A549 (cell line): Measurements from ENCODE around the gene GUK1. TPM values are rescaled to one million over a fixed set of nuclear protein-coding genes. Genes with fewer than 3 reads are reported as not detected.

ENCODE experiments used
- ATAC-seq, 2 experiments: fragments of 200-7000 bp in 1 of 2; fragments of >200 bp in 1 of 2; cut with Nextera tagmentation in 1 of 2; cut with Tn5 transposase in 1 of 2; 3 replicates each; pipeline versions ENCODE4 v1.8.0 to v1.9.1; 2018 to 2020; ENCODE audit warnings: mild to moderate bottlenecking in 1 of 2, moderate library complexity in 1 of 2
- CTCF ChIA-PET: fragments of 300-600 bp; sonication (Branson Sonifier 250); formaldehyde crosslinking; extraction: SDS; loops from one replicate; lab custom pipeline; 2021; ENCODE audit warnings: antibody characterized with exemption, inconsistent platforms; lab: Yijun Ruan, JAX
- POLR2A ChIA-PET: fragments of 350-600 bp; formaldehyde crosslinking; extraction: SDS; loops from one replicate; lab custom pipeline; 2021; ENCODE audit warnings: antibody characterized with exemption, inconsistent platforms; lab: Yijun Ruan, JAX
- DNase-seq, 2 experiments: peaks; one replicate each; pipeline versions ENCODE4 v3.0.0 to v3.0.0-alpha.2; 2011 to 2016; ENCODE audit warnings: low read depth in 1 of 2, low spot score in 1 of 2
- FAIRE-seq: peaks from 2 replicates; lab custom pipeline; 2011; peaks lifted over from hg19 to GRCh38; lab: Jason Lieb, UNC
- H3K27ac ChIP-seq, 2 experiments: fragments of >200 bp; sonication (Bioruptor Twin); formaldehyde crosslinking; 3 replicates each; pipeline ENCODE4 v1.5.1; 2016 to 2017
- H3K4me1 ChIP-seq: fragments of >200 bp; sonication (Bioruptor Twin); formaldehyde crosslinking; 3 replicates; pipeline ENCODE4 v1.6.1; 2016
- H3K4me2 ChIP-seq: fragments of >200 bp; sonication (Bioruptor Twin); formaldehyde crosslinking; 3 replicates; pipeline ENCODE4 v1.6.1; 2016
- H3K4me3 ChIP-seq: fragments of >200 bp; sonication (Bioruptor Twin); formaldehyde crosslinking; 3 replicates; pipeline ENCODE4 v1.5.1; 2016
- H3K9me3 ChIP-seq: fragments of >200 bp; sonication (Bioruptor Twin); formaldehyde crosslinking; 3 replicates; pipeline ENCODE4 v1.6.1; 2016
- CBX8 ChIP-seq: fragments of 200-600 bp; sonication (generic); IDR thresholded peaks from 2 replicates; pipeline ENCODE4 v1.6.1; 2016
- CEBPB ChIP-seq, 2 experiments: fragments of >200 bp in 1 of 2; sonication (Bioruptor Twin) in 1 of 2; formaldehyde crosslinking in 1 of 2; IDR thresholded peaks; 2 replicates each; pipeline ENCODE4 v1.6.1; 2012 to 2016
- CHD4 ChIP-seq: fragments of 200-600 bp; sonication (generic); IDR thresholded peaks from 2 replicates; pipeline ENCODE4 v1.6.1; 2016; ENCODE audit warnings: antibody characterized with exemption, mild to moderate bottlenecking, borderline replicate concordance
- EP300 ChIP-seq, 2 experiments: fragments of >200 bp; sonication (Bioruptor Twin); formaldehyde crosslinking; IDR thresholded peaks; 2 replicates in 1 of 2; 3 replicates in 1 of 2; pipeline ENCODE4 v1.6.1; 2016 to 2017
- FOSB ChIP-seq: fragments of 250-450 bp; sonication (Bioruptor Pico); IDR thresholded peaks from 2 replicates; pipeline ENCODE4 v1.5.0; 2020; ENCODE audit warnings: mild to moderate bottlenecking, moderate library complexity
- FOSL2 ChIP-seq, 2 experiments: fragments of 450-650 bp in 1 of 2; fragments of >200 bp in 1 of 2; sonication (Bioruptor Twin) in 1 of 2; formaldehyde crosslinking; IDR thresholded peaks; 2 replicates each; pipeline versions ENCODE4 v1.5.0 to v1.6.1; 2016 to 2020; ENCODE audit warnings: mild to moderate bottlenecking in 1 of 2, moderate library complexity in 1 of 2
- HDAC2 ChIP-seq: fragments of 200-600 bp; sonication (generic); IDR thresholded peaks from 2 replicates; pipeline ENCODE4 v1.6.1; 2016
- HEYL ChIP-seq: fragments of 250-450 bp; sonication (Bioruptor Pico); IDR thresholded peaks from 2 replicates; pipeline ENCODE4 v1.8.0; 2021; ENCODE audit warnings: mild to moderate bottlenecking, moderate library complexity
- HOXA7 ChIP-seq: fragments of 250-450 bp; sonication (Bioruptor Pico); IDR thresholded peaks from 2 replicates; pipeline ENCODE4 v1.5.0; 2020; ENCODE audit warnings: mild to moderate bottlenecking, moderate library complexity
- HOXB5 ChIP-seq: fragments of 250-450 bp; sonication (Bioruptor Pico); IDR thresholded peaks from 2 replicates; pipeline ENCODE4 v1.5.0; 2020; ENCODE audit warnings: mild to moderate bottlenecking, moderate library complexity
- KDM5A ChIP-seq: fragments of 200-600 bp; sonication (generic); IDR thresholded peaks from 2 replicates; pipeline ENCODE4 v1.6.1; 2016; ENCODE audit warnings: antibody characterized with exemption, mild to moderate bottlenecking
- NFE2L2 ChIP-seq: fragments of 150-350 bp; conservative IDR thresholded peaks from 2 replicates; pipeline ENCODE4 v1.6.1; 2014; ENCODE audit warnings: low read length
- NPAS2 ChIP-seq: fragments of 250-450 bp; sonication (Bioruptor Pico); IDR thresholded peaks from 2 replicates; pipeline ENCODE4 v1.8.0; 2022; ENCODE audit warnings: mild to moderate bottlenecking, moderate library complexity, borderline replicate concordance
- PHF8 ChIP-seq: fragments of 200-600 bp; sonication (generic); IDR thresholded peaks from 2 replicates; pipeline ENCODE4 v1.6.1; 2016; ENCODE audit warnings: low read depth, mild to moderate bottlenecking, antibody characterized with exemption, moderate library complexity, borderline replicate concordance
- POLR2AphosphoS2 ChIP-seq: conservative IDR thresholded peaks from 2 replicates; pipeline ENCODE4 v1.6.1; 2012; ENCODE audit warnings: low read length, improper control_type of control experiment, inconsistent platforms
- RARB ChIP-seq: fragments of 250-450 bp; sonication (Bioruptor Pico); IDR thresholded peaks from 2 replicates; pipeline ENCODE4 v1.8.0; 2021; ENCODE audit warnings: mild to moderate bottlenecking, moderate library complexity
- RNF2 ChIP-seq: fragments of 200-600 bp; sonication (generic); IDR thresholded peaks from 2 replicates; pipeline ENCODE4 v1.6.1; 2016; ENCODE audit warnings: low read depth, mild to moderate bottlenecking, antibody characterized with exemption, moderate library complexity, borderline replicate concordance
- SMC3 ChIP-seq: fragments of >200 bp; sonication (Bioruptor Twin); formaldehyde crosslinking; IDR thresholded peaks from 3 replicates; pipeline ENCODE4 v1.6.1; 2018; ENCODE audit warnings: inconsistent platforms
- SREBF2 ChIP-seq: fragments of 450-650 bp; IDR thresholded peaks from 2 replicates; pipeline ENCODE4 v1.6.1; 2014; ENCODE audit warnings: mild to moderate bottlenecking, moderate library complexity
- ZNF302 ChIP-seq: fragments of 250-450 bp; sonication (Bioruptor Pico); IDR thresholded peaks from 2 replicates; pipeline ENCODE4 v1.9.0; 2021; ENCODE audit warnings: inconsistent platforms, mild to moderate bottlenecking, moderate library complexity
- WGBS: methylation state at CpG from one replicate; pipeline ENCODE4 v1.1.6; 2017; ENCODE audit errors: missing lambda C conversion rate; 5-methylcytosine and 5-hydroxymethylcytosine counted together
- polyA plus RNA-seq, 4 experiments: library from polyadenylated mRNA; depleted of rRNA in 3 of 4; stranded (reverse); fragments of >200 nt; fragmentation: RNase III in 1 of 4; extraction: RNeasy Plus Mini Kit Qiagen cat#74134 plus additional on column Dnase treatment in 1 of 4; gene quantifications; 2 replicates in 3 of 4; 3 replicates in 1 of 4; pipeline ENCODE4 v1.2.3, GENCODE V29; 2011 to 2017
- TF ChIP-seq, protein P1 (sequence below): IDR thresholded peaks from 2 replicates; pipeline ENCODE4 v1.6.1; 2012
- TF ChIP-seq, protein P2 (sequence below): fragments of >200 bp; sonication (Bioruptor Twin); formaldehyde crosslinking; IDR thresholded peaks from 3 replicates; pipeline ENCODE4 v1.5.1; 2016
- TF ChIP-seq, protein P3 (sequence below): IDR thresholded peaks from 2 replicates; pipeline ENCODE4 v1.6.1; 2012
- TF ChIP-seq, protein P4 (sequence below): fragments of 250-450 bp; sonication (Bioruptor Pico); IDR thresholded peaks from 2 replicates; pipeline ENCODE4 v1.5.0; 2021; ENCODE audit warnings: mild to moderate bottlenecking, moderate library complexity, borderline replicate concordance
- TF ChIP-seq, protein P5 (sequence below): fragments of 150-350 bp; IDR thresholded peaks from 2 replicates; pipeline ENCODE4 v1.6.1; 2014; ENCODE audit warnings: low read depth, mild to moderate bottlenecking, low read length

GUK1 gene
- polyA plus RNA-seq, 2 of the 4 experiments (the other 2 are of a cell fraction) = 88.9 to 106 TPM

DNA sequence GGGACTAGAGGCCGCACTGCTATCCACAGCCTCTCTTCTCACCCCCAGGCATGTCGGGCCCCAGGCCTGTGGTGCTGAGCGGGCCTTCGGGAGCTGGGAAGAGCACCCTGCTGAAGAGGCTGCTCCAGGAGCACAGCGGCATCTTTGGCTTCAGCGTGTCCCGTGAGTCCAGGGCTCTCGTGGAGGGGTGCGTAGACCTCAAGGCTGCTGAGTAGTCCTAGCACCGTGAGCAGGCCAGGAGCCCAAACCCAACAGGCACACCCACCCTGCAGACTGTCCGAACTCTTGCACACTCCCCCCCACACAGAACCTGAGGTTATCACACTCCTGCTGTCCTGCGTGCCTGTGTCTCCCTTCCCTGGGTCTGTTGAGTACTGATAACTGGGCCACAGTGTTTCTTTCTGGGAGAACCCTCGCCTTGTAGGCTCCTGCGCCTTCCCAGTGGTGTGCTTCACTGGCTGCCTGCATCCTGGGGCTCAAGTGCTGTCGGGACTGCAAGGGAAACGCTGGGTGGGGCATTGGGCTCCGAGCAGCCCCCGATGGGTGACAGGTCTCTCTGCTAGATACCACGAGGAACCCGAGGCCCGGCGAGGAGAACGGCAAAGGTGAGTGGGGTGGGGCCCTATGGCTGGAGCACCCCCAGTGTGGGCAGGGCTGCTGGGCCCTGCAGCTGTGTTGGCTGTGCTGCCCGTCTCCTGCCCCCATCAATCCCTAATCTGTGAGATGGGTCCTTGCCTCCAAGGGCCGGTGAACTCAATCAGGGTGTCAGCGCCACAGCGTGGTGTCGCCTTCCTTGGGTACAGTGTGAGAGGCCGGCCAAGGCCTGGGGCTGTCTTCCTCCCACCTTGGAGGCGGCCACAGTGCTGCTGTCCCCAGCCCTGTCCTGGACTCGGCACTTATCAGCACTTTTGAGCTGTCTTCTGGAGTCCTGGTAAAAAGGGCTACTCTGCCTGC is 5.7 kb downstream of the GUK1 start:
- ATAC-seq (no peak), FAIRE-seq (no peak), DNase-seq (no peak)
- POLR2A ChIA-PET = interaction anchor here (1.4 kb wide), 1 partner anchor 19 kb away, joined by 3 read pairs; no protein-coding TSS in a partner anchor
- Histone ChIP-seq H3K27ac (no peak overlapping the region), H3K9me3 (no peaks in the 10 kb centered on the region), H3K4me3 (no peak overlapping the region), H3K4me2 (no peak overlapping the region), H3K4me1 (peaks cover 19% of the 10 kb centered on the region)
- CTCF ChIA-PET = no interaction called here
- 94% methylated on average over 29 of the region's 31 CpGs for WGBS
- no peak for TF ChIP-seq FOSB (CRISPR knock-in tag)
- no peak for TF ChIP-seq NPAS2 (CRISPR knock-in tag)
- TF ChIP-seq HEYL (CRISPR knock-in tag) = no peak
- no peak for TF ChIP-seq ZNF302 (CRISPR knock-in tag)

DNA sequence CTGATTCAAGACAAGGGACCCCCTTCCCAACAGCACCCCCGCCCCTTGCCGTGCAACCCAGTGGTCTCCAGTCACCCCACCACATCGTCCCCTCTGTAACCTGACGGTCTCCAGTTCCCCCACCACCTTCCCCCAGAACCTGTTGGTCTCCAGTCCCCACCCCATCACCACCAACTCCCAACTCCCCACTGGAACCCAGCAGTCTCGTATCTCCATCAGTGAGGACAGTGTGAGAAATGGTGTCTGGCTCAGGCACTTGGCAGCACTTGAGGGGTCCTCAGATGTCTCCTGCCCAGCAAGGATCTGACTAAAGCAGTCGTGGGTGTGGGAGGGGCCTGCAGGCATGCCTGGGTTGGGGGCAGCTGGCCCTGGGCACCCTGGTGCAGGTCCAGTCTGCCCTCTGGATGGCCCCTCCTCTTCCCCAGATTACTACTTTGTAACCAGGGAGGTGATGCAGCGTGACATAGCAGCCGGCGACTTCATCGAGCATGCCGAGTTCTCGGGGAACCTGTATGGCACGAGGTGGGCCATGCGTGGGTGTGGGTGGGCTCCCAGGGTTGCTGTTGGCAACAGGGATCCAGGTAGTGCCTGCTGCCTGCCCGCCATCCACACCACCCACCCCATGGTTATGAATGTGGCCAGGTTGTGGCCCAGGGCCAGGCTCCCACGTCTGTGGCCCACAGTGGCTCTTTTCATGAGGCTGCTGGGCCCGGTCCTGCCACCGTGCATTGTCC is 6.5 kb downstream of the GUK1 start:
- Histone ChIP-seq H3K4me1 (peaks cover 12% of the 10 kb centered on the region), H3K9me3 (no peaks in the 10 kb centered on the region), H3K4me2 (no peak overlapping the region), H3K4me3 (no peak overlapping the region), H3K27ac (no peak overlapping the region)
- ChIA-PET POLR2A (interaction anchor here (1.4 kb wide), 1 partner anchor 19 kb away, joined by 3 read pairs; no protein-coding TSS in a partner anchor), CTCF (interaction anchor here (2.6 kb wide), 1 partner anchor 20 kb away, joined by 9 read pairs; the partner anchor contains the start of gene IBA57)
- WGBS = 94% methylated on average over 13 of the region's 18 CpGs
- FAIRE-seq = no peak
- no peak for ATAC-seq
- TF ChIP-seq, protein P1, sequence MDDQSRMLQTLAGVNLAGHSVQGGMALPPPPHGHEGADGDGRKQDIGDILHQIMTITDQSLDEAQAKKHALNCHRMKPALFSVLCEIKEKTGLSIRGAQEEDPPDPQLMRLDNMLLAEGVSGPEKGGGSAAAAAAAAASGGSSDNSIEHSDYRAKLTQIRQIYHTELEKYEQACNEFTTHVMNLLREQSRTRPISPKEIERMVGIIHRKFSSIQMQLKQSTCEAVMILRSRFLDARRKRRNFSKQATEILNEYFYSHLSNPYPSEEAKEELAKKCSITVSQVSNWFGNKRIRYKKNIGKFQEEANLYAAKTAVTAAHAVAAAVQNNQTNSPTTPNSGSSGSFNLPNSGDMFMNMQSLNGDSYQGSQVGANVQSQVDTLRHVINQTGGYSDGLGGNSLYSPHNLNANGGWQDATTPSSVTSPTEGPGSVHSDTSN = no peak
- TF ChIP-seq KDM5A = no peak
- no peak for TF ChIP-seq CHD4
- TF ChIP-seq, protein P2, sequence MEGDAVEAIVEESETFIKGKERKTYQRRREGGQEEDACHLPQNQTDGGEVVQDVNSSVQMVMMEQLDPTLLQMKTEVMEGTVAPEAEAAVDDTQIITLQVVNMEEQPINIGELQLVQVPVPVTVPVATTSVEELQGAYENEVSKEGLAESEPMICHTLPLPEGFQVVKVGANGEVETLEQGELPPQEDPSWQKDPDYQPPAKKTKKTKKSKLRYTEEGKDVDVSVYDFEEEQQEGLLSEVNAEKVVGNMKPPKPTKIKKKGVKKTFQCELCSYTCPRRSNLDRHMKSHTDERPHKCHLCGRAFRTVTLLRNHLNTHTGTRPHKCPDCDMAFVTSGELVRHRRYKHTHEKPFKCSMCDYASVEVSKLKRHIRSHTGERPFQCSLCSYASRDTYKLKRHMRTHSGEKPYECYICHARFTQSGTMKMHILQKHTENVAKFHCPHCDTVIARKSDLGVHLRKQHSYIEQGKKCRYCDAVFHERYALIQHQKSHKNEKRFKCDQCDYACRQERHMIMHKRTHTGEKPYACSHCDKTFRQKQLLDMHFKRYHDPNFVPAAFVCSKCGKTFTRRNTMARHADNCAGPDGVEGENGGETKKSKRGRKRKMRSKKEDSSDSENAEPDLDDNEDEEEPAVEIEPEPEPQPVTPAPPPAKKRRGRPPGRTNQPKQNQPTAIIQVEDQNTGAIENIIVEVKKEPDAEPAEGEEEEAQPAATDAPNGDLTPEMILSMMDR = no peak
- no peak for TF ChIP-seq SREBF2
- no peak for TF ChIP-seq RNF2
- no peak for TF ChIP-seq FOSB (CRISPR knock-in tag)
- no peak for TF ChIP-seq SMC3
- TF ChIP-seq RARB (CRISPR knock-in tag) = no peak
- no peak for TF ChIP-seq HDAC2
- DNase-seq = no peak

DNA sequence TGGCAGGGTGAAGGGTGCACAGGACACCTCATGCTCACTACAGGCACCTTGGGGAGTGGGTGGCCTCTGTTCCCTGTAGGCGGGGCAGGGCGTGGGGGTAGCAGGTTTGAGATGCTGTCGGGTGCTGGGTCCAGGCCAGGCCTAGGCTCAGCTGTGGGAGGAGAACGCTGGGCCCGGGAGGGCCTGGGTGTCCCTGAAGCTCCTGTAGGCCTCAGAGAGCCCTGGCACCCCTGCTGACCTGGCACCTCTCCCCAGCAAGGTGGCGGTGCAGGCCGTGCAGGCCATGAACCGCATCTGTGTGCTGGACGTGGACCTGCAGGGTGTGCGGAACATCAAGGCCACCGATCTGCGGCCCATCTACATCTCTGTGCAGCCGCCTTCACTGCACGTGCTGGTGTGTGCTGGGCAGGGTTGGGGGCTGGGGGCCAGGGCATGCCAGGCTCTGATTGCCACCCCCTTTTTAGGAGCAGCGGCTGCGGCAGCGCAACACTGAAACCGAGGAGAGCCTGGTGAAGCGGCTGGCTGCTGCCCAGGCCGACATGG is 7.1 kb downstream of the GUK1 start:
- no peak for DNase-seq
- ChIA-PET POLR2A (no interaction called here), CTCF (interaction anchor here (2.6 kb wide), 1 partner anchor 19 kb away, joined by 9 read pairs; the partner anchor contains the start of gene IBA57)
- Histone ChIP-seq H3K4me2 (no peak overlapping the region), H3K4me1 (peaks cover 5% of the 10 kb centered on the region; the same call in 1 of the 3 replicates), H3K4me3 (no peak overlapping the region), H3K27ac (no peak overlapping the region), H3K9me3 (no peaks in the 10 kb centered on the region)
- ATAC-seq = no peak
- 92% methylated on average over 18 of the region's 20 CpGs for WGBS
- no peak for TF ChIP-seq CEBPB (IDR thresholded peaks at IDR 0.05)
- no peak for TF ChIP-seq PHF8
- TF ChIP-seq CBX8 = no peak
- TF ChIP-seq HOXA7 (CRISPR knock-in tag) = no peak
- no peak for TF ChIP-seq FOSL2 (IDR thresholded peaks at IDR 0.05)
- no peak for TF ChIP-seq FOSL2 (CRISPR knock-in tag; IDR thresholded peaks at IDR 0.05)
- no peak for TF ChIP-seq NFE2L2
- TF ChIP-seq, protein P3, sequence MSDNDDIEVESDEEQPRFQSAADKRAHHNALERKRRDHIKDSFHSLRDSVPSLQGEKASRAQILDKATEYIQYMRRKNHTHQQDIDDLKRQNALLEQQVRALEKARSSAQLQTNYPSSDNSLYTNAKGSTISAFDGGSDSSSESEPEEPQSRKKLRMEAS = no peak
- TF ChIP-seq EP300 (IDR thresholded peaks at IDR 0.05) = no peak
- TF ChIP-seq, protein P4, sequence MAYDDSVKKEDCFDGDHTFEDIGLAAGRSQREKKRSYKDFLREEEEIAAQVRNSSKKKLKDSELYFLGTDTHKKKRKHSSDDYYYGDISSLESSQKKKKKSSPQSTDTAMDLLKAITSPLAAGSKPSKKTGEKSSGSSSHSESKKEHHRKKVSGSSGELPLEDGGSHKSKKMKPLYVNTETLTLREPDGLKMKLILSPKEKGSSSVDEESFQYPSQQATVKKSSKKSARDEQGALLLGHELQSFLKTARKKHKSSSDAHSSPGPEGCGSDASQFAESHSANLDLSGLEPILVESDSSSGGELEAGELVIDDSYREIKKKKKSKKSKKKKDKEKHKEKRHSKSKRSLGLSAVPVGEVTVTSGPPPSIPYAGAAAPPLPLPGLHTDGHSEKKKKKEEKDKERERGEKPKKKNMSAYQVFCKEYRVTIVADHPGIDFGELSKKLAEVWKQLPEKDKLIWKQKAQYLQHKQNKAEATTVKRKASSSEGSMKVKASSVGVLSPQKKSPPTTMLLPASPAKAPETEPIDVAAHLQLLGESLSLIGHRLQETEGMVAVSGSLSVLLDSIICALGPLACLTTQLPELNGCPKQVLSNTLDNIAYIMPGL (CRISPR knock-in tag) = no peak
- TF ChIP-seq, protein P5, sequence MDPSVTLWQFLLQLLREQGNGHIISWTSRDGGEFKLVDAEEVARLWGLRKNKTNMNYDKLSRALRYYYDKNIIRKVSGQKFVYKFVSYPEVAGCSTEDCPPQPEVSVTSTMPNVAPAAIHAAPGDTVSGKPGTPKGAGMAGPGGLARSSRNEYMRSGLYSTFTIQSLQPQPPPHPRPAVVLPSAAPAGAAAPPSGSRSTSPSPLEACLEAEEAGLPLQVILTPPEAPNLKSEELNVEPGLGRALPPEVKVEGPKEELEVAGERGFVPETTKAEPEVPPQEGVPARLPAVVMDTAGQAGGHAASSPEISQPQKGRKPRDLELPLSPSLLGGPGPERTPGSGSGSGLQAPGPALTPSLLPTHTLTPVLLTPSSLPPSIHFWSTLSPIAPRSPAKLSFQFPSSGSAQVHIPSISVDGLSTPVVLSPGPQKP = no peak
- no peak for TF ChIP-seq POLR2AphosphoS2
- TF ChIP-seq HOXB5 = no peak
- FAIRE-seq = no peak
